ACC112 (cell line): ENCODE measurements around the gene ANTXR1.

Source experiments
- H2AFZ ChIP-seq: fragments of 200-600 bp; sonication (generic); one replicate; pipeline ENCODE4 v1.6.0; 2017; ENCODE audit warnings: antibody characterized with exemption, low read length; ENCODE audit not compliant: unreplicated experiment
- H3K27ac ChIP-seq: fragments of 200-600 bp; sonication (generic); 2 replicates; pipeline ENCODE4 v1.5.1; 2014; ENCODE audit warnings: low read depth, mild to moderate bottlenecking, antibody characterized with exemption, low read length, moderate library complexity
- H3K27me3 ChIP-seq: fragments of 200-600 bp; sonication (generic); 2 replicates; pipeline ENCODE4 v1.6.1; 2014; ENCODE audit warnings: mild to moderate bottlenecking, antibody characterized with exemption, low read length, moderate library complexity, mixed read lengths; ENCODE audit not compliant: insufficient read depth
- H3K36me3 ChIP-seq: fragments of 200-600 bp; sonication (generic); 2 replicates; pipeline ENCODE4 v1.6.1; 2016; ENCODE audit warnings: mild to moderate bottlenecking, antibody characterized with exemption, low read length, moderate library complexity, mixed read lengths; ENCODE audit not compliant: insufficient read depth
- H3K4me1 ChIP-seq: fragments of 200-600 bp; sonication (generic); one replicate; pipeline ENCODE4 v1.6.1; 2016; ENCODE audit warnings: low read length, mixed read lengths; ENCODE audit not compliant: insufficient read depth, unreplicated experiment, control insufficient read depth
- H3K4me3 ChIP-seq: fragments of 200-600 bp; sonication (generic); 2 replicates; pipeline ENCODE4 v1.5.1; 2014; ENCODE audit warnings: mild to moderate bottlenecking, low read depth, low read length
- H3K79me2 ChIP-seq: fragments of 200-600 bp; sonication (generic); one replicate; pipeline ENCODE4 v1.6.0; 2016; ENCODE audit warnings: low read length; ENCODE audit not compliant: control insufficient read depth, unreplicated experiment, insufficient read depth

The ANTXR1 gene

GRCh38 chr2:69291721-69292120 is 278.7 kb downstream of the ANTXR1 start:
- Histone ChIP-seq H2AFZ (peak overlapping the region; percentile 16), H3K4me3 (no peak overlapping the region), H3K27ac (no peak overlapping the region), H3K79me2 (no peaks in the 10 kb centered on the region), H3K27me3 (no peaks in the 10 kb centered on the region), H3K4me1 (peaks cover 14% of the 10 kb centered on the region), H3K36me3 (no peaks in the 10 kb centered on the region)

- Histone ChIP-seq H3K4me3 (no peak overlapping the region), H3K27ac (no peak overlapping the region), H3K36me3 (no peaks in the 10 kb centered on the region), H3K79me2 (no peaks in the 10 kb centered on the region), H3K4me1 (peaks cover 14% of the 10 kb centered on the region), H2AFZ (no peak overlapping the region), H3K27me3 (no peaks in the 10 kb centered on the region)
Observed at GRCh38 chr2:69292256-69292655, 279.3 kb downstream of the ANTXR1 start.

GRCh38 chr2:69296421-69296820 is 283.4 kb downstream of the ANTXR1 start:
- no peak overlapping the region for H2AFZ ChIP-seq
- peaks cover 40% of the 10 kb centered on the region for H3K4me1 ChIP-seq
- H3K27me3 ChIP-seq, result no peaks in the 10 kb centered on the region
- H3K4me3 ChIP-seq, result no peak overlapping the region
- H3K79me2 ChIP-seq, result no peaks in the 10 kb centered on the region
- no peaks in the 10 kb centered on the region for H3K36me3 ChIP-seq
- H3K27ac ChIP-seq, result no peak overlapping the region

- Histone ChIP-seq H3K4me3 (no peak overlapping the region), H3K27ac (no peak overlapping the region)
Observed at GRCh38 chr2:69297216-69297615, 284.2 kb downstream of the ANTXR1 start.

GRCh38 chr2:69298261-69298660 is 285.3 kb downstream of the ANTXR1 start:
- Histone ChIP-seq H3K27ac (peak overlapping the region; percentile 85), H3K36me3 (no peaks in the 10 kb centered on the region), H3K27me3 (no peaks in the 10 kb centered on the region), H3K4me3 (peak overlapping the region; percentile 26; the same call in 1 of the 2 replicates), H3K4me1 (peaks cover 34% of the 10 kb centered on the region), H3K79me2 (no peaks in the 10 kb centered on the region), H2AFZ (no peak overlapping the region)

More at GRCh38 chr2:69297216-69297615, 284.2 kb downstream of the ANTXR1 start:
- Histone ChIP-seq H3K79me2 (no peaks in the 10 kb centered on the region), H3K4me1 (peaks cover 34% of the 10 kb centered on the region), H3K27me3 (no peaks in the 10 kb centered on the region), H3K36me3 (no peaks in the 10 kb centered on the region), H2AFZ (no peak overlapping the region)

GRCh38 chr2:69298862-69299261 is 285.9 kb downstream of the ANTXR1 start:
- H3K27me3 ChIP-seq, result no peaks in the 10 kb centered on the region
- peak overlapping the region; percentile 27 for H2AFZ ChIP-seq
- peak overlapping the region; percentile 85 for H3K27ac ChIP-seq
- no peaks in the 10 kb centered on the region for H3K36me3 ChIP-seq
- H3K4me1 ChIP-seq, result peaks cover 34% of the 10 kb centered on the region
- no peaks in the 10 kb centered on the region for H3K79me2 ChIP-seq
- H3K4me3 ChIP-seq, result peak overlapping the region; percentile 26
